Measurements from ENCODE around the gene NOC2L.
"Not testable (repeated sequence)": the region's sequence is repeated elsewhere in the genome, so short reads cannot be mapped to it uniquely, and the experiment has no call there.

Gene NOC2L

DNA sequence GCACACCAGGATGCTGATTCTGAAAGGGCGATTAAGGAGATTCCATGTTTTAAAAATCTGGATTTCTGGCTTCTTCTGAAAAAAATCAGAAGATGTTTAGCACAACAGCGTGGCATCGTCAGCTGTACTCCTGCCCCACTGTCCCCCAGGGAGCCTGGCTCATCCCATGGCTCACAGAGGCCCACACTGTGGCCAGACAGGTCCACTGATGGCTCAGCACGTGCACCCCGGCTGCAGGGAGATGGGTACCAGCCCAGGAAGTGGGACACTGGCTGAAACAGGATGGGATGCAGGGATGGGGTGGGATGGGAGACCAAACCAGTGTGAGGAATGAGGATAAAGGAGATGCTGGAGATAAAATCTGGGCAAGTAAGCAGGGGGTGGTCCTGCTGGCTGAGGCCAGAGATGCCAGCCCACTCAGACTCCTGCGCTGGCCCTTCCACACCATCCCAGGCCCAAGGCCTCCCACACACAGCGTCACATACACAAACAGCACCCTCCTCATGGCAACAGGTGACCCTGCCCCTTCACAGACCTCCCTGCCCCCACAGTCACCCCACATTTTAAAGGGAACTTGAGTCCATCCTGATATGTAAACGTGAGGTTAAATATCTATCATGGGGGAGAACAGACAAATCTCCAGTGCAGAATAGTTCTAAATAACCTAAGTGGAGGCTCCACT lies 59.3 kb downstream of the NOC2L start:
- no peak overlapping the region for H3K9ac ChIP-seq (ENCODE audit: low read length)
- H3K36me3 ChIP-seq (ENCODE audit: control insufficient read depth, insufficient read depth, low read length), result no peaks in the 10 kb centered on the region
- H3K9me3 ChIP-seq (ENCODE audit: control insufficient read depth, low read length), result no peaks in the 10 kb centered on the region
- no peaks in the 10 kb centered on the region for H3K27me3 ChIP-seq (ENCODE audit: control insufficient read depth, insufficient read depth, low read length)
- no peak overlapping the region for H3K4me3 ChIP-seq (ENCODE audit: low read length)
- H3K4me1 ChIP-seq (ENCODE audit: control insufficient read depth, insufficient read depth, low read length), result no peaks in the 10 kb centered on the region

DNA sequence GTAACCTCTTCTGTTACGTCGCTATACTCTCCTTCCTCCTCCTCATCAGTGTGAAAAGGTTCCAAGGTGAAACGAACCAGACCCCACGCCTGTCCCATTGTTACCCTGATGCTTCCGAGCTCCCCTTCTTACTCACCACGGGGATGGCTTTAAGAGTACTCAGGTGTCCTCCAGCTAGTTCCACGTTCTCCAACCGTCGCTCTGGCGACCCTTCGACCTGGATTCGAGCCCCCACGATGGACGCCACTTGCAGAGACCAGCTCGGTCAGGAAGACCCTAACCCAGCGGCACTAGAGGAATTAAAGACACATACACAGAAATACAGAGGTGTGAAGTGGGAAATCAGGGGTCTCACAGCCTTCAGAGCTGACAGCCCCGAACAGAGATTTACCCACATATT lies 61.1 kb downstream of the NOC2L start:
- H3K4me1 ChIP-seq (ENCODE audit: control insufficient read depth, insufficient read depth, low read length), result not testable (repeated sequence)

DNA sequence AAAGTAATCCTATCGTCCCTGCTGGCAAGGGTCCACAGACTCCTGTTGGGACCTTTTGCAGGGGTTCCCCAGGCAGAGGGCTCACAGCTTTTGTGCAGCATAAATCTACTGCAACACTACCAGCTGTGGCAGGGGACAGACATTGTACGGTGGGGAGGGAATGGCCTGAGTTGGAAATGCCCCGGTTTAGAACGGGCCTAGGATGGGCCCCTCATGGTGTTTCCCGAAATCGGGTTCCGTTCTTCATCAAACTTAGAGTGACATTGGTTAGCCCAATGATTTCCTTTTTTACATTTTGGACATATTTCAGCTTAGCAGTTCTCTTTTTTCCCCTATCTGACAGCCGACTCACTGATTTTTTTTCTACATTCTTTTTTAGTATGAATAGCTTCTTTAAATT lies 61.8 kb downstream of the NOC2L start:
- Histone ChIP-seq H3K9me3 (ENCODE audit: control insufficient read depth, low read length) (no peaks in the 10 kb centered on the region), H3K36me3 (ENCODE audit: control insufficient read depth, insufficient read depth, low read length) (no peaks in the 10 kb centered on the region), H3K4me3 (ENCODE audit: low read length) (no peak overlapping the region), H3K9ac (ENCODE audit: low read length) (no peak overlapping the region), H3K4me1 (ENCODE audit: control insufficient read depth, insufficient read depth, low read length) (no peaks in the 10 kb centered on the region), H3K27me3 (ENCODE audit: control insufficient read depth, insufficient read depth, low read length) (no peaks in the 10 kb centered on the region)

More for the DNA sequence above, 61.1 kb downstream of the NOC2L start:
- not testable (repeated sequence) for H3K9me3 ChIP-seq (ENCODE audit: control insufficient read depth, low read length); H3K36me3 ChIP-seq (ENCODE audit: control insufficient read depth, insufficient read depth, low read length); H3K9ac ChIP-seq (ENCODE audit: low read length); H3K27me3 ChIP-seq (ENCODE audit: control insufficient read depth, insufficient read depth, low read length); H3K4me3 ChIP-seq (ENCODE audit: low read length)

Data from mucosa of stomach (tissue), 1 donor.